RCC 7860 (cell line): ENCODE data around the gene NCS1.

Experiments used
- DNase-seq: peaks from one replicate; pipeline ENCODE4 v3.0.0-alpha.2; 2015; ENCODE audit warnings: low spot score
- FAIRE-seq: peaks from 2 replicates; lab custom pipeline; 2012; peaks lifted over from hg19 to GRCh38; lab: Jason Lieb, UNC

The NCS1 gene

DNA sequence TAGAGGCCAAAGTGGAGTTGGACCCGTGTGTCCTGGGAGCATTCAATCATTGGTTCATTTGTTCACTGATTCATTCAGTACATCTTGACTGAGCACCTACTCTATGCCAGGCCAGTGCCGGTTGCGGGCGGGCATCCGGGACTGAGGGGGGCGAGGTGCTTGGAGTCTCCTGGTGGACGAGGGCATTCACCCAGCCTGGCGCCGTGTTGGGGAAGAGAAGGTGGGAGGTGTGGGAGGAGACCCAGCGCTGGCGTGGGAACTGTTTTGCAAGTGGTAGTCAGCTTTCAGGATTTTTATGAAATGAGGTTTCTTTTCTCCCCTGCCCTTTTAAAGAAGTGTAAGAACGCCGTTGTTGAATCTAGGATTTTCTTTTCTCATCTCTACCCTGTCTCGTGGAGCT is 37.2 kb downstream of the NCS1 start:
- DNase-seq = no peak
- no peak for FAIRE-seq

DNA sequence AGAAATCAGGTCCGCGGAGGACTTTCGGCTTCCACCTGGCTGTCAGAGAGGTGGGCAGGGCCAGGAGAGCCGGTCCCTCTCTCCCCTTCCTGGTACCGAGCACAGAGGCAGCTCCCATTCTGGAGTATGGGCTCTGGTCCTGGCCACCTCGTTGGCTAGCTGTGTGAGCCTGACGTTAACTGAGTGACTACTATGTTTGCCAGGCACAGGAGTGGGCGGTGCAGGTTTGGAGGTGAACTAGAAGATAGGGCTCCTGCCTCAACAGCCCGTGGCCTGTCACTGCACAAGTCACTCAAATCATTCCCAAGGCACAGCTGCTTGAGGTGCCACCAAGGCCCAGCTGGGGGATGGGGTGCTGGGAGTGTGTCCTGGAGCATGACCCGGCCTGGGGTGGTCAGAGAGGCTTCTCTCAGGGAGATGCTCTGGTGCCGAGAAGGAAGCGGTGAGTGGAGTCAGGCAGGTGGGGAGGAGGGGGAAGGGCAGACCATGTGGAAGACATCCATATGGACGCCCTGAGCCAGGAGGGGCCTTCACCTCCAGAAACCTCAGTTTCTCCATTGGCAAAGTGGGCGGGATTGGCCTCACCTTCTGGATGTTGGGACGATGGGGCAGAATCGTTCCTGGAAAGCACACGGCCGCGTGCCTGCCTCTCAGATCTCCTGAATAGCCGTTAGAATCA is 39.5 kb downstream of the NCS1 start:
- DNase-seq = no peak
- no peak for FAIRE-seq

DNA sequence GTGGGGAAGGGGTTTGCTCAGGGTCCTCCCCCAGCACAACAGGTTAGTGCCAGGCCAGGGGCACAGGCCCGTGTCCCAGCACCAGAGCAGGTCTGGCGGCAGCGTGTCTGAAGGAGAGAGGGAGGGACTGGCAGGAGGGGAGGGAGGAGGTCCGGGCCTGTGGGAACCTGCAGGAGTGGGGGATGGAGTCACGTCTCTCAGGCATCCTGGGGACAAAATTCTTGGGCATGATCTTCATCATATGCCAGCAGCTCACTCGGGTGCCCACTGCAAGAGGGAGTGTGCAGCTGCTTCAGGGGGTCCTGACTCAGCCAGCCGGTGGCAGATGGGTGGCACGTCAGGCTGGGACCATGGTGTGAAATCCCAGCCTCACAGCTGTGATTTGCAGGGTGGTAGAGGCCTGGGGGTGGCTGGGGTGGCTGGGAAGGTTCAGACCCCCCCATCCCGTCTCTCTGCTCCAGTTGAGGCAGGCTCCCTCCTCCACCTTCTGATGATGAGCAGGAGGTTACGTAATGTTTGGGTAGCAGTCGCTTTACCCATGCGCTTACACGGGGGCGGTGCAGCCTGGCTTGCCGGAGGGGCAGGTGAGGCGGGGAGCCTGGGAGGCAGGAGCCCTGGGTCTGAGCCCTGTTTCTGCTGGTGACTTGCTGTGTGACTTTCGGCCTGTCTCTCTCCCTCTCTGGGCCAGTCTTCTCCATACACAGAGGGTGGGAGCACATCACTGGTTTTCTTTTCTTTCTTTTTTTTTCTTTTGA is 40.5 kb downstream of the NCS1 start:
- FAIRE-seq = no peak
- no peak for DNase-seq

DNA sequence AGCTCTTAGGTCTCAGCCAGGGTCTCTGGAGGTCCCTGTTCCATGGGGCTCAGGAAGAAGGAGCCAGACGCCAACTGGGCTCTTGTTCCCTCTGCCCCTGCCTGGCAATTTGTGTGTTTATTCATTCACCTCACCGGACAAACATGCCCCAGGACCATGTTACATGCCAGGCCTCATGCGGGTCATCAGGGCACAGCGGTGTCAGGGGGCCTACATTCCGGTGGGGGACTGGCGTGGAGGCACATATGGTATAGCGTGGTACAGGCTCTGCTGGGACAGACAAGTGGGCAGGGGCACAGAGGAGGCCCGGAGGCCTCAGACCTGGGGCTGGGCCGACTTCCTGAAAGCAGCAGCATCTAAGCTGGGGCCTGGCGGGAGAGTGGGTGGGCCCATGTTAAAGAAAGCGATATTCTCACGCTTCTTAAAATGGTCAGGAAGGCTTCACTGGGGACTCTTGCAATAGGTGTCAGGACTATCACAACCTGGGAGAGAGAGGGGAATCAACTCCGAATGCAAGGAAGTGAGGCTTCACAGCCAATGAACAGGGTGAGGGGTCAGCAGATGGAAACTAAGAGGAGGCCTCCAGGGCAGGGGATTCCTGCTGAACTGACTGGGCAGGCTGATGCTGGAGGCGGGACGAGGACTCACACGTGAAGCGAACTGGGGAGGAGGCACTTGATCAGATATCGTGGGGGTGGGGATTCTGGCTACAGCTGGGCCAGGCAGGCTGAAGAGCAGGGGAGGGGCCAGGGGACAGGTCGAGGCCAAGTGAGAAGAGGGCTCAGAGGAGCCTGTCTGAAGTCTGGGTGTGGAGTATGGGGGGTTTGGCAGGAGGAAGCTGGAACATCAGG is 41.9 kb downstream of the NCS1 start:
- DNase-seq (no peak), FAIRE-seq (no peak)

DNA sequence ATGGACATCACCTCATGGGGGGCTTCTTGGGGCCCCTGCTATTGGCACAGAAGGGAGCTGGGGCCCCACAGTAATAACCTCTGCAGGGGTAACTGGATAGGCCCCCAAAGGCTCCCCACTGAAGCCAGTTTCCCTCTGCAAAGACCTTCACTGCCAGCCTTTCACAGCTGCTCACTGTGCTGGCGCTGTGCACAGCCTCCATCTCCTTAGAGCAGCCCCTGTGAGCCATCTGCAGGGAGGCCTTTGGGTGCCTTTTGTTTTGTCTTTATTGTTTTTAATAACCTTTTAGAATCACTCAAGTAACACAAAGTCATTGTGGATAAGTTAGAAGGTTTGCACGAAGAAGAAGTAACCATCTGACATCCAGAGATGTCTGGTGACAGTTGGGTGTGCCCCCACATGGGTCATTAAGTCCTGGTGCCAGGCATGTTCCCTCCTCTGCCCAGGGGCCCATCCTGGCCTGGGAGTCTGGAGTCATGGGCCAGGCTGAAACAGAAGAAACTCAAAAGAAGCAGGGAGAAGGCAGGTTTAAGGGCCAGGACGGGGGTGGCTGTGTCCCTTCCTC is 42.7 kb downstream of the NCS1 start:
- FAIRE-seq (no peak), DNase-seq (no peak)

DNA sequence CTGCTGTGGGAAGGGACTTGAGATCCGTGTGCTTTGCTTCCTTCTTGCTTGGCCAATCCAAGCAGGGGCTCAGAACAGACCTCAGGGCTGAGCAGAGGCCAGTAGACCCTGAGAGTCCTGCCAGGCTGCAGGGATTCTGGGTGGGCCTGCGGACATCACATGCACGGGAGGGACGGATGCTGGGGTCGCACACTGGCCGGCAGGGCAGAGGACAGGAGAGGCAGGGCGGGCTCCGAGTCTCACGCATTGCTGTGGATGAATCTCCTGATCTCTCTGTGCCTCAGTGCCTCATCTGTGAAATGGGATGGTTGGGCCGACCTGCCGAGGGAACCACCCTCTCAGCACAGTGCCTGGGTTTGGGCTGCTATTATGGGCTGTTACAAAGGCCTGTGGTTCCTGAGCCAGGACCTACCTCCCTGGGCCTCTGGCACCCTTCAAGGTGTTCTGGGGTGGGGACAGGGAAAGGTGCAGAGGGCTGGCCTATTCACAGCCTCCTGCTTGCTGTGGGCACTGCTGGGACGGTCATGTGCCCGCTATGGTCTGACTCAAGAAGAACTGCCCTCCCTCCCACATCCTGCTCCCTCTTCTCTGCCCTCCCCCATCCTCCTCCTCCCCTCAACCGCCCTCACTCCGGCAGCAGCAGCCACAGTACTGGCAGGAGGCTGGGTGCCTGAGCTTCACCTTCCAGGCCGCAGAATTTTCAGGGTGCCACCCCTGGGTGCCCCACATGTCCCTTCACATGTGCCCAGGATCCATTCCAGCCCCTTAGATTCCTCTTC is 43.3 kb downstream of the NCS1 start:
- DNase-seq = peak; percentile 73
- FAIRE-seq = peak; percentile 74

DNA sequence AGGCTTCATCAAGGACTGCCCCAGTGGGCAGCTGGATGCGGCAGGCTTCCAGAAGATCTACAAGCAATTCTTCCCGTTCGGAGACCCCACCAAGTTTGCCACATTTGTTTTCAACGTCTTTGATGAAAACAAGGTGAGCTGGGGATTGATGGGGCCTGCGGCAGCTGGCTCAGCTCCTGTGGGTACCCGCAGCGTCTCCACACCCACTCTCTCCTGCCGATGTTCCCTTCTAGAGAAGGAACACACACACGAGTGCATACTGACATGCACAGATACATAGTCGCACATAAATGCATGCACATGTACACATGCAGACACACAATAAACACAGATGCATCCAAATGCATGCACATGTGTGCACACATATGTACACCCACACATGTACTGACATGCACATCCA is 45.6 kb downstream of the NCS1 start:
- DNase-seq (no peak), FAIRE-seq (no peak)

DNA sequence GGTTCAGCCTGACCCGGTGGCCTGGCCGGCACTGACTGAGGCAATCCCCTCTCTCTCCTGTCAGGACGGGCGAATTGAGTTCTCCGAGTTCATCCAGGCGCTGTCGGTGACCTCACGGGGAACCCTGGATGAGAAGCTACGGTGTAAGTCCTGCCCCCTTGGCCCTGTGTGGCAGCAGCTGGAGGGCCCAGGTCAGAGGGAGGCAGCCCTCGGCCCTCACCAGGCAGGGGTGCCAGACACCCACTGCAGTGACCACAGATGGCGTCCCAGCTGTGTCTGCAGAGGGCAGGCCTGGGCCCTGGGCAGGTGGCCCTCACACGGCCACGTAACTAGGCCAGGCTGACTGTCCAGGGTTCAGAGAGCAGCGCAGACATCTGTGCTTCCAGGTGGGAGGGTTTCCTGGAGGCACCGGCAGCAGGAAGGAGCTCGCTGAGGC is 47.5 kb downstream of the NCS1 start:
- DNase-seq (no peak), FAIRE-seq (no peak)

DNA sequence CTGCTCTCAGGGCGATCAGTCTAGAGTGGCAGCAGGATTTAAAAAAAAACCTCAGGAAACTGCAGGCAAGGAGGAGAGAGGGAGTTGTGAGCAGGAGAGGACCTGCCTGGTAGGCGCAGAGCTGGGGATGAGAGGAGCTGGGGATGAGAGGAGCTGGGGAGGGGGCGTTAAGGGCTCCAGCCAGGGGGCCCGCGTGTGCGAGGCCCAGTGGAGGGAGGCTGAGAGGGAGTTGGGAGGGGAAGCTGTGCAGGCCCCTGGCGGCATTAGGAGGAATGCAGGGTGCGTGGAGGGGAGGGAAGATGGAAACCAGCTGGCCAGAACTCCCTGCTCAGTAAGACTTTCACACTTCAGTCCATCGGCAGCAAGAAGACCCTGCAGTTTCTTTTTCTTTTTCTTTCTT is 48.1 kb downstream of the NCS1 start:
- FAIRE-seq = no peak
- DNase-seq = no peak

DNA sequence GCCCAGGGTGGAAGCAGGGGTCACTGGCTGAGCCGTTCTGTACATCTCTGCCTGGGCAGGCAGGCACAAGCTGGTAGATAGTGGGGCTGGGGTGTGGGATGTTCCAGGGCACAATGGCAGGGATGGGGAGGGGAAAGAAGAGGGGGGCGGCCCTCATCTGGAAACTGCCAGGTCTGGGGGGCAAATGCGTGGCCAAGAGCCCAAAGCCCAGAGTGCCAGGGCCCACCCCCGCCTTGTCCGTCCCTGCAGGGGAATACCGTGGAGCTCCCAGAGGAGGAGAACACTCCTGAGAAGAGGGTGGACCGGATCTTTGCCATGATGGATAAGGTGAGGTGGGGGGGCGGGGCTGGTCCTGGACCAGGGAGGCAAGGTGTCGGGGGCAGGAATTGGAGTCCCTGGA is 50.6 kb downstream of the NCS1 start:
- FAIRE-seq = no peak
- DNase-seq = no peak

DNA sequence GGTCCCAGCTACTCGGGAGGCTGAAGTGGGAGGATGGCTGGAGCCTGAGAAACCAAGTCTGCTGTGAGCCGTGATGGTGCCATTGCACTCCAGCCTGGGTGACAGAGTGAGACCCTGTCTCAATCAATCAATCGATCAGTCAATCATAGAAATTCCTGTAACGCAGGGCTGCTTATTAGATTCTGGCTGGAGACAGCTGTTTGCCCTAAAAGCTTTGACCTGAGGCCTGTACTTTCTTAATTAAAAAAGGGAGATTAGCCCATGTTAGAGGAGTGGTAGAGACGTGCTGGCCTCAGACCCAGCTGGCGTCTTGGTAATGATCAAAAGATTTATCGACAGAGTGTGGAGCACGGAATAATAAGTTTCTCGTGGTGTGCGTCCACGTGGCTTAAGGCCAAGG is 52.9 kb downstream of the NCS1 start:
- DNase-seq = no peak
- FAIRE-seq = no peak

DNA sequence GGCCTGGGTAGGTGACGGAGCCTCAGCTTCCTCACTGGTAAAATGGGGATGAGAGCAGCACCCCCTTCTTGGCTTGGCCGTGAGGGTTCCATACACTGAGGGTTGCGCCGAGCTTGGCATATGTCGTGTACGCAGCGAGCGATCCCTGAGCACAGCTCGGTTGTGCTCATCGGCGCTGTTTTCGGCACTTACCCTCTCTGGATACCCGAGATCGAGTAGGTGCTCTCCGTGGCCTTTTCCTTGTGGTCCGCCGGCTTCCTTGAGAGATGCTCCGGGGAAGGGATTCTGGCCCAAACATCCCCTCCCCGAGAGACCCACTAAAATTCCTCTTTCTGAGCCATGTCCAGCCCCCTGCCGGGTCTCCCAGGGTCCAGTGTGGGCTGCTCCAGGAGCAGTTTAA is 53.4 kb downstream of the NCS1 start:
- no peak for DNase-seq

DNA sequence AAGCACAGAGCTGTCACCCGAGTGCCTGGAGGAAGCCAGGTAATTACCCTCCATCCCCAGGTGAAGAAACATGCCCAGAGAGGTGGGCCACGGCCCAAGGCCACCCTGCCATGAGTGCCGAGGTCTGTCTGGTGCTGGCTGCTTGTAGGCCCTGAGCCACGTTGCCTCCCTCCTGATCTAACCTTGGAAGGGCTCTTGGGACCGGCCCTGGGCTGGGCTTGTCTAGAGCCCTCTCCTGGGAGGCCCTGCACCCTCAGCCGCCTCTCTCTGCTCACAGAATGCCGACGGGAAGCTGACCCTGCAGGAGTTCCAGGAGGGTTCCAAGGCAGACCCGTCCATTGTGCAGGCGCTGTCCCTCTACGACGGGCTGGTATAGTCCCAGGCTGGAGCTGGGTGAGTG is 53.9 kb downstream of the NCS1 start:
- no peak for FAIRE-seq

More for the DNA sequence above, 53.4 kb downstream of the NCS1 start:
- FAIRE-seq = no peak

DNA sequence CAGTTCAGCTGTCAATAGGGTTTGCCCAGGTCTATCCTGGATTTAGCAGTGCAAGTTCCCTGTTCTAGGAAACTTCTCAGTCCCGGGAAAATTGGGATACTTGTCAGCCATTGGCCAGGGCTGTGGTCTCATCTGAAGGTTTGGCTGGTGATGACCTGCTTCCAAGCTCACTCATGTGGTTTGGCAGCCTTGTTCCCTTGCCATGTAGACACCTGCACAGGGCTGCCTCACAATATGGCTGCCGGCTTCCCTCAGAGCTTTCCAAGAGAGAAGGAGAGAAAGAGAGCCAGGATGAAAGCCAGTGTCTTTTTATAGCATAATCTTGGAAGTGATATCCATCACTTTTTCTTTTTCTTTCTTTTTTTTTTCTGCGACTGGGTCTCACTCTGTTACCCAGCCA is 55.6 kb downstream of the NCS1 start:
- FAIRE-seq = no peak
- DNase-seq = no peak

More for the DNA sequence above, 53.9 kb downstream of the NCS1 start:
- no peak for DNase-seq

DNA sequence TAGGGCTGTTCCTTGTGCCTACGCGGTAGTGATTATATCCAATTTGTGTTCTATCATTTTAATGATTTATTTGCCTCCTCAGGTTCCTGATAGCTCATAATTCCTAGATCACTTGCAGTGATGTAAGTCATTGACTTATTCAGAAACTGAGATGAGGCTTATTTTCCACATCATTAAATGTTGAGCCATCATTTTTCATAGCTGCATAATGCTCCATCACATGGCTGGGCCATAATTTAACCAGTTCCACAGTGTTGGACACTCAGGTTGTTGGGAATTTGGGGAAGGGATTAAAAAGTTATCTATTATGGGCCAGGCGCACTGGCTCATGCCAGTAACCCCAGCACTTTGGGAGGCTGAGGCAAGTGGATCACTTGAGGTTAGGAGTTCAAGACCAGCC is 57.6 kb downstream of the NCS1 start:
- no peak for FAIRE-seq
- DNase-seq = no peak

DNA sequence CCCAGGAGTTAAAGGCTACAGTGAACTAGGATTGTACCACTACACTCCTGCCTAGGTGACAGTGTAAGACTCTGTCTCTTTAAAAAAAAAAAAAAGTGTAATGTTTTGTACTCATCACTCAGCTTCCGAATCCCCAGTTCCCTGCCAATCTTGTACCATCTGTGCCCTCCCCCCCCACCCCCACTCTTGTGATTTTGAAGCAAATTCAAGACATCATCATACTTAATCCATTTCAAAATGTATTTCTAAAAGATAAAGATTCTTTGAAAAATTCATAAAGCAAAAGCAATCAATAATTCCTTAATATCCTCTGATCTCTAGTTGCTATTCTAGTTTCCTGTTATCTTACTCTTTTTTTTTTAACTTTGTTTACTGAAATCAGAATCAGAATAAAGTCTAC is 58.4 kb downstream of the NCS1 start:
- DNase-seq = no peak
- FAIRE-seq = no peak

DNA sequence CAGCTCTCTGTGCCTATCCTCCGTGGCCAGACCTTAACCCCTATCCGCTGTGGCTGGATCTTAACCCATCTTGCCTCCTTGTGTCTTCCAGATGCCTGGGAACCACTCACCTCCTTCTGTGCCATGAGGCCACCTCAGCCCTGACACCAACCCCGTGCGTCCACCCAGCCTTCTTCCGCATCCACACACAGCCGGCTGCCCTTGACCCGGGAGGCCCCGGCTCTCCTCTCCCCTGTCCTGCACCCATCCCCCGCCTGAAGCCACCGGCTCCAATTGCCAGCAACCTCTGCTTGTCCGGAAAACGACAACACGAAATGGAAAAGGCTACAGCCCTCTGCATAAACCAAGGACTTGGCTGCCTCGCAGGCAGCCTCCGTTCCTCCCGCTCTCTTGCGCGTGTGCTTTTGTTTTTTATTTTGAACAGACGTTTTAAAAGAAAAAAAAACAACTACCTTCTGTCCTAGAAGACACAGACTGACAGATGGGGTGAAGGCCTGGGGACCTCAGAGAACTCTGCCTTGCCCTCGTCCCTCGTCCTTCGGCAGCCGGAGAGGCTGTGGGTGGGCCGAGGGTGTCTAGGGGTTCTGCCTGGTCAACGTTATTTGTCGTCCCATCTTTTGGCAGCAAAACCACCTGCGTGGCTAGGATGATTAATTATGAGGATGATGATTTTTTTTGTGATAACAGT is 60.8 kb downstream of the NCS1 start:
- DNase-seq = no peak
- FAIRE-seq = no peak

DNA sequence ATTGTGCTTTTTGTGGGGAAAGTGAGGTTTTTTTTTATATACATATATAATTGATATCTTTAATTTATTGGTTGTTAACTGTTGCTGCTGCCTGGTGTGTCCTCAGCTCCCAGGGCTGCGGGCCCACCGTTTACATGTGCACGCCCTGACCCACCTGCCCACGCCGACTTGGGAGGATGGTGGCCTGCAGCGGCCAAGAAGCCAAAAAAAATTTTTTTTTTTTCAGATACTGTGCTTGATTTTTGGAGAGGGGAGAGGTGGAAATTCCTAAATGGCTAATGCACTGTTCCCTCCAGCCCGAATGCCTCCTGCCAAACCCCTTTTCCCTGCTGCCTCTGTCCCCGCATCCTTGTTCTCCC is 61.4 kb downstream of the NCS1 start:
- DNase-seq (no peak), FAIRE-seq (no peak)

DNA sequence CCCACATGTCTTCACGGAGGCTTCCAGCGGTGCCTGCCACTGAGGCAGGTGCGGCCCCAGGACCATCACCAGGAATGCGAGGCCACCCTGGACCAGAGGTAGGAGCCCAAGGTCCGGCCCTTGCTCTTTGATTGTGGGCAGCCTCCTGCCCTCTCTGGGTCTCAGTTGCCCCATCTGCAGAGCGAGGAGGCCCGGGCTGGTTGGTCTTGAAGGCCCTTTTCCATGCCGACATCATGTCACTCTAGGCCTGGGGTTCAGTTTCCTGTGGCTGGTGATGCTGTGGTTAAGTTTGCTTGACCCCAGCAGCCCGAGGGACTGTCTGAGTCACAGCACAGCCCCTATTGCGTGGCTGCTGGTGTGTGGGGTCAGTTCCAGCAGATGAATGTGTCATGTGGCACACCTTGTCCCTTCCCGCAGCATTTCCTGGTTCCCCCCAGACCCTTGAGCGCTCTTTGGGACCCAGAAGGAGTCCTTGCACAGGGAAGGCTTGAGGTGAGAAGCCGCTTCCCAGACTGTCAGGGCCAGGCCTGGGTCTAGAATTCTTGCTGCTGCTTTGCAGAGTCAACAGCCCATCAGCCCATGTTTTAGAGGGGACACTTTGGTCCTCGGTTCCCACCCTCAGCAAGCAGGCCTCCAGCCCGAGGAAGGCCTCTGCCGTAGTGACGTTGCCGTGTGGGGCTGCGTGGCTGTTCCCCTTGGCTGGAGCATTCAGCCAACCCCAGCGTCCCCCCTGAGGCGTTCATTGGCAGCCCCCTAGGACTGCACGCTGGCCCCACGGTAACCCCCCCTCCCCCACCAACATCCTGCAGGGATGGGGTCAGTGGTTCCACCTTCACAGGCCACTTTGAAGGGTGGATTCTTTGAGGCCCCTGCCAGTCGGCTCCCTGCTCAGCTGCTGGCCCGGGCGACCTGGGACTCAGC is 62.4 kb downstream of the NCS1 start:
- no peak for FAIRE-seq
- DNase-seq = peak; percentile 53
